GM12892 (cell line): ENCODE measurements around the gene ANKFY1.

Experiments
- POLR2A ChIP-seq: IDR thresholded peaks from 2 replicates; pipeline ENCODE4 v1.6.1; 2011; ENCODE audit warnings: low read depth, low read length, control low read depth
- TAF1 ChIP-seq: IDR thresholded peaks from 2 replicates; pipeline ENCODE4 v1.6.1; 2011; ENCODE audit warnings: low read depth, mild to moderate bottlenecking, control low read depth, low read length, borderline replicate concordance

- TF ChIP-seq POLR2A = no peak
- no peak for TF ChIP-seq TAF1
Observed at GRCh38 chr17:4188076-4188475, 75.7 kb downstream of the ANKFY1 start.
